Skin of body (tissue), 2 donors: ENCODE results near the gene STXBP2. TPM values are rescaled to one million over a fixed set of nuclear protein-coding genes. Genes with fewer than 3 reads are reported as not detected.
"Not testable (repeated sequence)": the region's sequence is repeated elsewhere in the genome, so short reads cannot be mapped to it uniquely, and the experiment has no call there.

Experiments
- DNase-seq: peaks from one replicate; lab custom pipeline; 2025; lab: John Stamatoyannopoulos, UW
- total RNA-seq: library from RNA; depleted of rRNA; stranded (reverse); fragments of >200 nt; gene quantifications from one replicate; pipeline ENCODE4 v1.2.3, GENCODE V29; 2014

Gene STXBP2
- total RNA-seq, 1 donor from 2014 or later: 25.1 TPM

DNA sequence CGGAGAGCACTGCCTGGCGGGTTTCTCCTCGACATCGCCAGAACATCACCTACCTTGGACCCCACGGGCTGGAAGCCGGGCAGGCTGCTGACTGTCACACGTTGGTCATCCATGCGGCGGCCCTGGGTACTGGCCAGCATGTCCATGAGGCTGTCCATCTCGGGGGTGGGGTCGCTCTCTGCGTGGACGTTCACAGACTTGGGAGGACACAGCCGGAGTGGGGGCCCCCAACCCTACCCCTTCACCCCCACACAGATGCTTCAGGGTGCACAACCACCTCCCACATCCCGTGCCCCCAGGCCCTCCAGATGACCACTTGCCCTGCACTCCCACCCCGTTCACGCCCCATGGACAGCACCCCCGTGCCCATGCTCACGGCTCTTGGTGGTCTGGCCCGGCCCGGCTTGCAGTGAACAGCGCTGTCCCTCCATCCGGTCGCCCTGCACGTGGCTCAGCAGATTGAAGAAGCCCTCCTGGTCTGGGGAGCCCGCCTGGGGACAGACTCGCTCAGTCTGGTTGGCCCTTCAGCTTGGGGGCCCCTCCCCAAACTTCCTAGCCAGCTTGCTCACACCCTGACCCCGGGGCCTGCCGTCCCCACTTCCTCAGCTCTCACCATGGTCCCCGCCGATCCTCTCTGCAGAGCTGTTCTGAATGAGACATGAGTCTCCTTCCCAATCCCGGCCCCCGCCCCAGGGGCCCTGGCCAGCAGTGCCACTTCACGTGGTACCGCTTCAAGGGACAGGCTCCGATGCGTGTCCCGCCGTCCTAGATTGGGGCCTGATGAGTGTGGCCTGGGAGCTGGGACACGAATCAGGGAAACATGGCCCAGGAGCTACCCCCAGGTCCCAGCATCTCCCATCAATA is 4.3 kb upstream of the STXBP2 start:
- no peak for DNase-seq

GRCh38 chr19:7633698-7634097 is 3.2 kb upstream of the STXBP2 start, which contains the start of gene PCP2:
PCP2 (minus strand) TSS chr19:7633719; CDS start chr19:7633457, 262 bp downstream.
- no peak for DNase-seq

DNA sequence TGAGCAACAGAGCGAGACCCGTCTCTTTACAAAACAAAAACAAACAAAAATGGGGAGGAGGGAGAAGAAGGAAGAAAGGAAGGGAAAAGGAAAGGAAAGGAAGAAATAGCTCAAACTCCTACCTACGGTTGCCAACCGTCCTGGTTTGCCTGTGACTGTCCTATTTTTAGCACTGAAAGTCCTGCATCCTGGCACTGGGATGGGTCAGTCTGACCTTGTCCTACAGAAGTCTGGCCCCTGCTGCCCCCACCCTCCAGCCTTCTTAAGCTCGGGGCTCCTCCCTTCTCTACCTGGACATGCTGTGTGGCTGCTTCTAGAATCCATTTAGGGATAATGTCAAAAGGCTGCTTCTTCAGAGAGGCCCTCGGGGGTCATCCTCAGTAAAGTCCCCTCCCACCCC is 1.2 kb upstream of the STXBP2 start:
- DNase-seq: no peak

DNA sequence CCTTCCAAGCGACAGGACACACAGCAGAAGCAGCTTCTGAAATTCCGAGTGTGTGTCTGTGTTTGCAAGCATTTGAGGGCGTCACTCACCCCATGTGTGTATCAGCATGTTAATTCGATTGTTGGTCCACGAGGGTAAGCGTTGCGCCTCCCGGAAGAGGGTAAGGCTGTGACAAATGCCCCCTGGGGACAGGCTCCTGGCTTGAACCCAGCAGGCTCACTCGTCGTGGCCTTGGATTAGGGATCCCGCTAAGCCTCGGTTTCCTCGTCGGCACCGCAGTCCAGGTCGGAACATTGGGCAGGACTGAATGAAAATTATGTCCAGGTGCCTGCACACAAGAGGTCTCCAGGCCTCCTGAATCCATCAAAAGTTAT is 606 bp upstream of the STXBP2 start:
- DNase-seq: no peak

GRCh38 chr19:7637374-7638256 is 705 bp downstream of the STXBP2 start:
- DNase-seq: no peak

GRCh38 chr19:7638802-7639465 is 2.0 kb downstream of the STXBP2 start:
- DNase-seq: no peak

GRCh38 chr19:7639863-7640348 is 3.0 kb downstream of the STXBP2 start:
- DNase-seq: no peak

DNA sequence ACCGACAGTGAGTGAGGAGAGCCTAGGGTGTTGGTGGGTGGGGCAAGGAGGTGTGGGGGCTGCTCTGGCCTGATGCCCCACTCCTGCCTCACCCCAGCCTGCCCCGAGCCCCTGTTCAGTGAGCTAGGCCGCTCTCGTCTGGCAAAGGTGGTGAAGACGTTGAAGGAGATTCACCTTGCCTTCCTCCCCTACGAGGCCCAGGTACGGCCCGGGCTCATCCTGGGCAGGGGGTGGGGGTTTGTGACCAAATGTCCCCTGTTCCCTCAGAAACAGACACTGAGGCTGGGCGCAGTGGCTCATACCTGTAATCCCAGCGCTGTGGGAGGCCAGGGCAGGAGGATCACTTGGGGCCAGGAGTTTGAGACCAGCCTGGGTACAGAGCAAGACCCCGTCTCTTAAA is 3.9 kb downstream of the STXBP2 start:
- DNase-seq: no peak

GRCh38 chr19:7641290-7642276 is 4.7 kb downstream of the STXBP2 start:
- no peak for DNase-seq

DNA sequence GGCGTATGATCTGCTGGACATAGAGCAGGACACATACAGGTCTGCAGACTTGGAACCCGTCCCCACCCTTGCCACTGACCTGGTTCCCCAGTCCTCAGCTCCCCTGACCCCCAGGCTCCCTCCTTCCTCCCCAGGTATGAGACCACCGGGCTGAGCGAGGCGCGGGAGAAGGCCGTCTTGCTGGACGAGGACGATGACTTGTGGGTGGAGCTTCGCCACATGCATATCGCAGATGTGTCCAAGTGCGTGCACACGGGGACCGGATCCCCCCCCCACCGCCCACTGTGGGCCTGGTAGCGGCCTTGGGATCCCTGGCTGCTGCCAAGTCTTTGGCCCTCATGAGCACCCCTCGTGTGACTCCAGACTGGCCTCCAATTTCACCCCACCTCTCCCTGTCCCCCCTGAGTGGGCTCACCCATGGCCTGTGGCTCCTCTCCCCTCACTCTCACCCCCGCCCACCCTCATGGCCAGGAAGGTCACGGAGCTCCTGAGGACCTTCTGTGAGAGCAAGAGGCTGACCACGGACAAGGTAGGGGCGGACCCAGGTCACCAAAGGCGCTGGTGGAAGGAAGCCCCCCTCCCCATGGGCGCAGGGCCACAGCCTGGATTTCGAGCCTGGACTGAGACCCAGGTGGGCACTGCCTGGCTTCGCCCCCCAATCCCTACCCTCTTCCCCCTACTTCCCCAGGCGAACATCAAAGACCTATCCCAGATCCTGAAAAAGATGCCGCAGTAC is 5.6 kb downstream of the STXBP2 start:
- no peak for DNase-seq

GRCh38 chr19:7643031-7643415 is 6.1 kb downstream of the STXBP2 start:
- DNase-seq: no peak

DNA sequence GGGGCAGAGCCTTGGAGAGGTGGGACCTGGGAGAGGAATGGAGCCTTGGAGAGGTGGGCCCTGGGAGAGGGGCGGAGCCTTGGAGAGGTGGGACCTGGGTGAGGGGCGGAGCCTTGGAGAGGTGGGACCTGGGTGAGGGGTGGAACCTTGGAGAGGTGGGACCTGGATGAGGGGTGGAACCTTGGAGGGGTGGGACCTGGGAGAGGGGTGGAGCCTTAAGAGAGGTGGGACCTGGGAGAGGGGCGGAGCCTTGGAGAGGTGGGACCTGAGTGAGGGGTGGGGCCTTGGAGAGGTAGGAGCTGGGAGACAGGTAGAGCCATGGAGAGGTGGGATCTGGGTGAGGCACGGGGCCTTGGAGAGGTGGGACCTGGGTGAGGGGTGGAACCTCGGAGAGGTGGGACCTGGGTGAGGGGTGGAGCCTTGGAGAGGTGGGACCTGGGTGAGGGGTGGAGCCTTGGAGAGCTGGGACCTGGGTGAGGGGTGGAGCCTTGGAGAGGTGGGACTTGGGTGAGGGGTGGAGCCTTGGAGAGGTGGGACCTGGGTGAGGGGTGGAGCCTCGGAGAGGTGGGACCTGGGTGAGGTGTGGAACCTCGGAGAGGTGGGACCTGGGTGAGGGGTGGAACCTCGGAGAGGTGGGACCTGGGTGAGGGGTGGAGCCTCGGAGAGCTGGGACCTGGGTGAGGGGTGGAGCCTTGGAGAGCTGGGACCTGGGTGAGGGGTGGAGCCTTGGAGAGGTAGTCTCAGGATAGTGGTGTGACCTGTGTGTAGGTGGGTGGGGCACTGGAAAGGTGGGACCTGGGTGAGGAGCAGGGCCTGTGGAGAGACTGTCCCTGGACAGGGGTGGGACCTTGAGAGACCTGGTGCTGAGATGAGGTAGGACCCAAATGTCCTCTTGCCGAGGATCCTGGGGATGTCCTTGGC is 7.0 kb downstream of the STXBP2 start:
- not testable (repeated sequence) for DNase-seq

DNA sequence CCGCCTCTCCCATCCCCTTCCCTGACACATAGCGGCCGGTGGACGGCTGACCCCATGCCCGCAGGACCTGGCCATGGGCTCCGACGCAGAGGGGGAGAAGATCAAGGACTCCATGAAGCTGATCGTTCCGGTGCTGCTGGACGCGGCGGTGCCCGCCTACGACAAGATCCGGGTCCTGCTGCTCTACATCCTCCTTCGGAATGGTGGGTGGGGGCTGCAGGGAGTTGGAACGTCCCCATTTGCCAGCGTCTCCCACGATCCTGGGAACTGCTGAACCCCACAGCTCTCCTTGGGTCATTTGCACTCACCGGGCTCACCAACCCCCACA is 7.6 kb downstream of the STXBP2 start:
- no peak for DNase-seq

DNA sequence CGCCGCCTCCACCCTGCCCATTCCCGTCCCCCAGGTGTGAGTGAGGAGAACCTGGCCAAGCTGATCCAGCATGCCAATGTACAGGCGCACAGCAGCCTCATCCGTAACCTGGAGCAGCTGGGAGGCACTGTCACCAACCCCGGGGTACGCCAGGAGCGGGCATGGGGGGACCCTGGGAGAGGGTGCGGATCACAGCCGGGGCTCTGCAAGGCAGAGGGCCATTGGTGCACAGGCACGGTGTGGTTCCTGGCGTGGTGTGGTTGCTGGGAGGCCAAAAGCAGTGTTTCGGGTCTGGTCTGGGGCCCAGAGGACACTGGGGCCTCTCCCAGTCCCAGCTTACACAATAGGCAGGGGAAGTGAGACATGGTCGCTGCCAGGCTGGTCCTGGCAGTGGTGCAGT is 8.3 kb downstream of the STXBP2 start:
- DNase-seq: no peak

GRCh38 chr19:7645656-7646425 is 8.9 kb downstream of the STXBP2 start:
- no peak for DNase-seq

DNA sequence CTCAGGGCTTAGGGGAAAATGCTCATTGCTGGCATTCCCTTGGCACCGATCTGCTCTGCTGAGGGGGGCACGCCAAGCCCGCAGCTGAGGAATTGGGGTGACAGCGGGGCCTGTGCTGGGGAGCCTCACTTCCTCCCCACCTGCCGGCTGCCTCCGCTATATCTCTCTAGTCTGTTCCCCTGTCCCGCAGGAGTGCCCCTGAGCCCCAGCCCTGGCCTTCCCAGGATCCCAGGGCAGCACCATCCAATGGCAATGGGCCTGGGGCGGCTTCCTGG is 9.5 kb downstream of the STXBP2 start:
- DNase-seq: no peak

- DNase-seq: no peak
These were observed 10.2 kb downstream of the STXBP2 start for GRCh38 chr19:7647156-7647555.

DNA sequence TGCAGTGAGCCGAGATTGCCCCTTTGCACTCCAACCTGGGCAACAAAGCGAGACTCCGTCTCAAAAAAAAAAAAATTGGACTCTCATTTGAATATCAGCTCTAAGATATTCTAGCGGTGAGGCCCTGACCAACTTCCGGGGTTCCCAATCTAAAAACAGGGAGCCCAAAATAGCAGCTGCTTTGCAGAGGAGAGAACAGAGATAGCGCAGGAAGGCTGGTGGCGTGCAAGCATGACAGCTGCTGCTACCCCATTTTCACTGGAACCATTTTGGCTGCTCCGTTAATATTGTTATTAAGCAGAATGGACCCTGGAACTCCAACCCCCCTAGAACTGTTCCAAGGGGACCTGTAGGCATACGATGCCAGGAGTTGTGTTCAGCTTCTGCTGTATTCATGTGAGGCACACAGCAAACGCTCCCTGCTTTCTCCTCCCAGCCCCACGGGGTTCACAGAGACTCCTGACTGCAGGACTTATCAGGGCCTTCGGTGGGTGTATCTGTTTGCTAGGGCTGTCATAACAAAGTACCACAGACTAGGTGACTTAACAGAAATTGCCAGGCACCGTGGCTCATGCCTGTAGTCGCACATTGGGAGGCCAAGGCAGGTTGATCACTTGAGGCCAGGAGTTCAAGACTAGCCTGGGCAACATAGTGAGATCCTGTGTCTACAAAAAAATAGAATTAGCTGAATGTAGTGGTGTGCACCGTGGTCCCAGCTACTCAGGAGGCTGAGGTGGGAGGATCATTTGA is 11.5 kb downstream of the STXBP2 start:
- no peak for DNase-seq
